SK-N-SH (cell line): Measurements from ENCODE around the gene ORMDL1. TPM values are rescaled to one million over a fixed set of nuclear protein-coding genes. Genes with fewer than 3 reads are reported as not detected.
A peak's percentile ranks its signal among the peaks of the same experiment; 100 is the strongest.

Source experiments
- CTCF ChIA-PET: fragments of 300-600, 350-600 bp; formaldehyde crosslinking; extraction: SDS; loops from one replicate; lab custom pipeline; 2021; lab: Yijun Ruan, JAX
- POLR2A ChIA-PET: fragments of 350-600 bp; sonication (Branson Sonifier 250); formaldehyde crosslinking; extraction: SDS; loops from one replicate; lab custom pipeline; 2020; ENCODE audit warnings: antibody characterized with exemption, inconsistent platforms; lab: Yijun Ruan, JAX
- DNase-seq: peaks from one replicate; pipeline ENCODE4 v3.0.0; 2012
- H2AFZ ChIP-seq: fragments of 200-600 bp; sonication (generic); 2 replicates; pipeline ENCODE4 v1.8.1; 2016; ENCODE audit warnings: antibody characterized with exemption, mild to moderate bottlenecking, low read depth
- H3F3A ChIP-seq: fragments of 200-600 bp; sonication (generic); replicated peaks from 2 replicates; pipeline ENCODE3; 2016; ENCODE audit warnings: antibody characterized with exemption, mild to moderate bottlenecking; ENCODE audit not compliant: insufficient read depth
- H3K27ac ChIP-seq, 2 experiments: fragments of 200-500 bp in 1 of 2; fragments of 200-600 bp in 1 of 2; sonication (Bioruptor generic) in 1 of 2; sonication (generic), shearing (Covaris generic) in 1 of 2; 2 replicates each; pipeline versions ENCODE4 v1.5.1 to v1.6.1; 2014 to 2016; ENCODE audit warnings: low read depth in 2 of 2, inconsistent platforms in 1 of 2, low read length in 1 of 2, mild to moderate bottlenecking in 1 of 2, mixed read lengths in 1 of 2
- H3K27me3 ChIP-seq: fragments of 200-600 bp; sonication (generic), shearing (Covaris generic); 2 replicates; pipeline ENCODE4 v1.6.1; 2016; ENCODE audit warnings: mixed run types; ENCODE audit not compliant: insufficient read depth
- H3K36me3 ChIP-seq, 2 experiments: fragments of 200-500 bp in 1 of 2; fragments of 200-600 bp in 1 of 2; sonication (Bioruptor generic) in 1 of 2; sonication (generic) in 1 of 2; replicated peaks in 1 of 2; 2 replicates each; pipeline versions ENCODE3 to v1.5.1; 2014 to 2016; ENCODE audit warnings: low read length in 1 of 2, mild to moderate bottlenecking in 1 of 2; ENCODE audit not compliant: insufficient read depth in 2 of 2, control insufficient read depth in 1 of 2
- H3K4me1 ChIP-seq, 2 experiments: fragments of 200-500 bp in 1 of 2; fragments of 200-600 bp in 1 of 2; sonication (Bioruptor generic) in 1 of 2; sonication (generic), shearing (Covaris generic) in 1 of 2; 2 replicates each; pipeline versions ENCODE4 v1.5.1 to v1.6.1; 2014 to 2016; ENCODE audit warnings: low read depth in 1 of 2, low read length in 1 of 2, mixed run types in 1 of 2; ENCODE audit not compliant: insufficient read depth in 2 of 2, control insufficient read depth in 1 of 2
- H3K4me2 ChIP-seq: fragments of 200-600 bp; sonication (generic), shearing (Covaris generic); 2 replicates; pipeline ENCODE4 v1.6.1; 2017; ENCODE audit warnings: mixed run types
- H3K4me3 ChIP-seq, 2 experiments: fragments of 200-500 bp in 1 of 2; fragments of 200-600 bp in 1 of 2; sonication (Bioruptor generic) in 1 of 2; sonication (generic), shearing (Covaris generic) in 1 of 2; 2 replicates each; pipeline versions ENCODE4 v1.5.1 to v1.8.1; 2014 to 2016; ENCODE audit warnings: low read depth in 2 of 2, inconsistent platforms in 1 of 2, low read length in 1 of 2, mild to moderate bottlenecking in 1 of 2, mixed read lengths in 1 of 2, moderate library complexity in 1 of 2
- H3K79me2 ChIP-seq: fragments of 200-600 bp; sonication (generic); 2 replicates; pipeline ENCODE4 v1.8.1; 2017; ENCODE audit warnings: mild to moderate bottlenecking; ENCODE audit not compliant: insufficient read depth
- H3K9ac ChIP-seq: fragments of 200-600 bp; sonication (generic); 2 replicates; pipeline ENCODE4 v1.6.1; 2017; ENCODE audit warnings: mixed run types
- H3K9me2 ChIP-seq: fragments of 200-600 bp; sonication (generic); 2 replicates; pipeline ENCODE4 v1.6.1; 2017; ENCODE audit warnings: mixed run types
- H3K9me3 ChIP-seq: fragments of 200-600 bp; sonication (generic); 2 replicates; pipeline ENCODE4 v1.6.1; 2017; ENCODE audit warnings: mixed run types, mild to moderate bottlenecking, moderate library complexity
- H4K20me1 ChIP-seq: fragments of 200-600 bp; sonication (generic); 2 replicates; pipeline ENCODE4 v1.6.1; 2017; ENCODE audit warnings: mild to moderate bottlenecking, mixed run types; ENCODE audit not compliant: insufficient read depth
- CHD2 ChIP-seq: fragments of 150-350 bp; IDR thresholded peaks from 2 replicates; pipeline ENCODE4 v1.6.1; 2018; ENCODE audit warnings: low read length; ENCODE audit not compliant: partially characterized antibody
- CTCF ChIP-seq: fragments of 200-600 bp; sonication (generic); IDR thresholded peaks from 2 replicates; pipeline ENCODE4 v1.6.1; 2017; ENCODE audit warnings: antibody characterized with exemption, mild to moderate bottlenecking, moderate library complexity
- ELF1 ChIP-seq: IDR thresholded peaks from 2 replicates; pipeline ENCODE4 v1.4.0; 2012
- FOXJ3 ChIP-seq: sonication (generic); formaldehyde crosslinking; IDR thresholded peaks from 2 replicates; pipeline ENCODE4 v1.5.1; 2020; ENCODE audit warnings: mild to moderate bottlenecking, missing genetic modification reagents
- MAX ChIP-seq: IDR thresholded peaks from 2 replicates; pipeline ENCODE4 v1.4.0; 2012; ENCODE audit warnings: low read depth
- PBX3 ChIP-seq: IDR thresholded peaks from 2 replicates; pipeline ENCODE4; 2012
- RAD21 ChIP-seq: IDR thresholded peaks from 2 replicates; pipeline ENCODE4 v1.6.1; 2012; ENCODE audit warnings: mild to moderate bottlenecking, low read length
- RXRA ChIP-seq: IDR thresholded peaks from 2 replicates; pipeline ENCODE4 v1.4.0; 2012; ENCODE audit warnings: low read depth, mild to moderate bottlenecking, borderline replicate concordance
- SIN3A ChIP-seq: IDR thresholded peaks from 2 replicates; pipeline ENCODE4 v1.6.1; 2012; ENCODE audit warnings: low read depth, mild to moderate bottlenecking, low read length, moderate library complexity, borderline replicate concordance
- SMC3 ChIP-seq: IDR thresholded peaks from 2 replicates; pipeline ENCODE4 v1.6.1; 2012; ENCODE audit warnings: low read depth, low read length, improper control_type of control experiment
- TAF1 ChIP-seq: IDR thresholded peaks from 2 replicates; pipeline ENCODE4 v1.6.1; 2012; ENCODE audit warnings: low read depth, mild to moderate bottlenecking, low read length, moderate library complexity, borderline replicate concordance
- TCF12 ChIP-seq: IDR thresholded peaks from 2 replicates; pipeline ENCODE4 v1.4.0; 2012
- USF2 ChIP-seq: fragments of 150-350 bp; IDR thresholded peaks from 2 replicates; pipeline ENCODE4 v1.6.1; 2017; ENCODE audit warnings: antibody characterized with exemption, low read length, low read depth, borderline replicate concordance
- YY1 ChIP-seq: IDR thresholded peaks from 2 replicates; pipeline ENCODE4 v1.4.0; 2012; ENCODE audit warnings: low read depth, mild to moderate bottlenecking
- WGBS: methylation state at CpG from one replicate; pipeline ENCODE4 v1.1.6; 2017; ENCODE audit warnings: low lambda C conversion rate; 5-methylcytosine and 5-hydroxymethylcytosine counted together
- polyA plus RNA-seq, 3 experiments: library from polyadenylated mRNA; depleted of rRNA; stranded (reverse); fragments of >200 nt; gene quantifications; 2 replicates each; pipeline ENCODE4 v1.2.3, GENCODE V29; 2012

Gene ORMDL1
- polyA plus RNA-seq, 1 of the 3 experiments (the other 2 are of a cell fraction): 99.2 TPM

- TF ChIP-seq TAF1 (no peak), FOXJ3 (CRISPR knock-in tag) (no peak), RAD21 (no peak), YY1 (no peak)
Observed at GRCh38 chr2:189799030-189799331, 14.8 kb upstream of the ORMDL1 start (continued).

GRCh38 chr2:189798312-189799029 is 14.3 kb upstream of the ORMDL1 start:
- peaks cover 0 to 5% of the 10 kb centered on the region in 2 experiments; a peak in 3 of 4 replicates for H3K4me1 ChIP-seq
- ChIA-PET CTCF (interaction anchor here (0.6 to 1.6 kb wide), 13 partner anchors 8 to 382 kb away, joined by 3 to 11 read pairs (median 4); a partner anchor contains a TSS), POLR2A (no interaction called here)
- no peaks in the 10 kb centered on the region for H3F3A ChIP-seq
- peak; percentile 21 for DNase-seq
- H3K79me2 ChIP-seq: peaks cover 13% of the 10 kb centered on the region; the same call in 1 of the 2 replicates
- H3K27me3 ChIP-seq: no peaks in the 10 kb centered on the region
- no peak overlapping the region for H3K9ac ChIP-seq
- H3K4me3 ChIP-seq: no peak overlapping the region
- no peaks in the 10 kb centered on the region for H3K9me3 ChIP-seq
- no peak overlapping the region for H2AFZ ChIP-seq
- H3K9me2 ChIP-seq: no peaks in the 10 kb centered on the region
- no peaks in the 10 kb centered on the region for H4K20me1 ChIP-seq
- 72% methylated on average over 4 of the region's 4 CpGs for WGBS
- H3K4me2 ChIP-seq: no peak overlapping the region
- peaks cover 55 to 67% of the 10 kb centered on the region in 2 experiments for H3K36me3 ChIP-seq
- peak; percentile 33; the same call in 1 of the 2 replicates for TF ChIP-seq SMC3
- TF ChIP-seq RXRA: no peak
- TF ChIP-seq CTCF: peak; percentile 67
- peak; percentile 69 for TF ChIP-seq RAD21
- no peak overlapping the region for H3K27ac ChIP-seq

- peaks cover 56 to 66% of the 10 kb centered on the region in 2 experiments for H3K36me3 ChIP-seq
- no peaks in the 10 kb centered on the region for H3F3A ChIP-seq
- no peak overlapping the region for H3K9ac ChIP-seq
- H2AFZ ChIP-seq: no peak overlapping the region
- peaks cover 0 to 5% of the 10 kb centered on the region in 2 experiments; a peak in 3 of 4 replicates for H3K4me1 ChIP-seq
- WGBS: 91% methylated on average over 6 of the region's 6 CpGs
- no peaks in the 10 kb centered on the region for H3K9me2 ChIP-seq
- TF ChIP-seq MAX (no peak), ELF1 (no peak), USF2 (no peak), CHD2 (no peak), TCF12 (no peak), PBX3 (no peak), CTCF (no peak), SIN3A (no peak), YY1 (no peak)
- peaks cover 13% of the 10 kb centered on the region; the same call in 1 of the 2 replicates for H3K79me2 ChIP-seq
- H3K27ac ChIP-seq: no peak overlapping the region; a peak in 2 of 4 replicates
- H3K9me3 ChIP-seq: no peaks in the 10 kb centered on the region
- ChIA-PET POLR2A (no interaction called here), CTCF (interaction anchor here (1.2 to 1.6 kb wide), 3 partner anchors 226 to 273 kb away, joined by 4 to 5 read pairs (median 4); no protein-coding TSS in a partner anchor)
- DNase-seq: no peak
- H3K27me3 ChIP-seq: no peaks in the 10 kb centered on the region
- no peak overlapping the region for H3K4me2 ChIP-seq
- no peaks in the 10 kb centered on the region for H4K20me1 ChIP-seq
- no peak overlapping the region for H3K4me3 ChIP-seq
Observed at GRCh38 chr2:189797902-189798301, 13.8 kb upstream of the ORMDL1 start.
